ENCODE measurements around the gene ZNF813.

DNA sequence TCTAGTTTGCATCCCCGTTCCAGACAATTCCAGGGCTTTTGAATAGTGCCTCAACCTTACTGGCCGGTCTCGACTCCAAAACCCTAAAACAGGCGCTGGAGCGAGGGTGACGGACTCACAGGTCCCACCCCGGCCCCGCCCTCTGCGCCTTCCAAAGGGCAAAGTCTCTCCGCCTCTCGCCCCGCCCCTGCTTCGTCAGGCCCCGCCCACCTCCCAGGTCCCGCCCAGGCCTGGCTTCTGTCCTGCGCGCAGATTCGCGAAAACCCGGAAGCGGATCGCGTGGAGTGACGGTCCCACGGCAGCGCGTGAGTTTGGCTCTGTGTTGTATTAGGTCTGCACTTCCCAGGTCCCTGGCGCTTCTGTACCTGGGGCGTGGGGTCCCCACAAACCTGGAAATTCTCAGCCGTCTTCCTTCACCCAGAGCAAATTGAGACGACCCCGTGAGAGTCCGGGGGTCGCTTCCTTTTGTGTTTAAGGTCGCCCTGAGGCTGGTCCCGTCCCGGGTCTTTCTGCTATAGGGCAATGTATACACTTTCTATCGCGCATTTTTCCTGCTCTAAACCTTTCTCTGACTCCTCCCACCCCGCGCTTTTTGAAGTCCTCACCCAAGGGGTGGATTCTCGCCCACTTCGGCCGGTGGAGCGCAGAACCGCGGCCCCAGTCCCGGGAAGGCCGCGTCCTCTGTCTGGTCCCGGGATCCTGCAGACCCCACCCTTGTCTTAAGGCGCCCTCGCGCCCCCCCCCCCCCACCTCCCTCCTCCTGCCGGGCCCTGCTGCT is at the start of gene ZNF813:
- TF ChIP-seq, protein P1, sequence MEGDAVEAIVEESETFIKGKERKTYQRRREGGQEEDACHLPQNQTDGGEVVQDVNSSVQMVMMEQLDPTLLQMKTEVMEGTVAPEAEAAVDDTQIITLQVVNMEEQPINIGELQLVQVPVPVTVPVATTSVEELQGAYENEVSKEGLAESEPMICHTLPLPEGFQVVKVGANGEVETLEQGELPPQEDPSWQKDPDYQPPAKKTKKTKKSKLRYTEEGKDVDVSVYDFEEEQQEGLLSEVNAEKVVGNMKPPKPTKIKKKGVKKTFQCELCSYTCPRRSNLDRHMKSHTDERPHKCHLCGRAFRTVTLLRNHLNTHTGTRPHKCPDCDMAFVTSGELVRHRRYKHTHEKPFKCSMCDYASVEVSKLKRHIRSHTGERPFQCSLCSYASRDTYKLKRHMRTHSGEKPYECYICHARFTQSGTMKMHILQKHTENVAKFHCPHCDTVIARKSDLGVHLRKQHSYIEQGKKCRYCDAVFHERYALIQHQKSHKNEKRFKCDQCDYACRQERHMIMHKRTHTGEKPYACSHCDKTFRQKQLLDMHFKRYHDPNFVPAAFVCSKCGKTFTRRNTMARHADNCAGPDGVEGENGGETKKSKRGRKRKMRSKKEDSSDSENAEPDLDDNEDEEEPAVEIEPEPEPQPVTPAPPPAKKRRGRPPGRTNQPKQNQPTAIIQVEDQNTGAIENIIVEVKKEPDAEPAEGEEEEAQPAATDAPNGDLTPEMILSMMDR (conservative IDR thresholded peaks at IDR 0.05; ENCODE audit: low read length), result no peak
- TF ChIP-seq EZH2phosphoT487 (IDR thresholded peaks at IDR 0.05; ENCODE audit: borderline replicate concordance), result no peak

Data from Loucy (cell line).